Activated T-helper 1 cell treated with anti-CD3 and anti-CD28 coated beads, Interleukin-12 subunit alpha, Interleukin-12 subunit beta, Interleukin-2, Interleukin-4 antibody, amounts not matched to agents 30 ng/mL and 10 ng/mL and 1 ng/mL, durations not matched to agents 14 hours and 24 hours and 36 hours (primary cell): ENCODE results near the gene MDGA2. TPM values are rescaled to one million over a fixed set of nuclear protein-coding genes. Genes with fewer than 3 reads are reported as not detected.
"Not testable (repeated sequence)": the region's sequence is repeated elsewhere in the genome, so short reads cannot be mapped to it uniquely, and the experiment has no call there.

Source experiments
- DNase-seq: peaks from one replicate; pipeline ENCODE4 v3.0.0; 2021; ENCODE audit warnings: low spot score
- H3K27ac Mint-ChIP-seq: one replicate; pipeline ENCODE4 v1.8.0; 2021; ENCODE audit warnings: mild to moderate bottlenecking, mixed read lengths
- H3K27me3 Mint-ChIP-seq: one replicate; pipeline ENCODE4 v1.8.0; 2022; ENCODE audit warnings: mild to moderate bottlenecking, moderate library complexity, mixed read lengths; ENCODE audit not compliant: insufficient read depth
- H3K36me3 Mint-ChIP-seq: one replicate; pipeline ENCODE4 v1.8.0; 2021; ENCODE audit warnings: low read depth, mixed read lengths
- H3K4me1 Mint-ChIP-seq: one replicate; pipeline ENCODE4 v1.8.0; 2021; ENCODE audit warnings: low read depth, mixed read lengths
- H3K4me3 Mint-ChIP-seq: one replicate; pipeline ENCODE4 v1.8.0; 2021; ENCODE audit warnings: mild to moderate bottlenecking, moderate library complexity, mixed read lengths
- H3K9me3 Mint-ChIP-seq: one replicate; pipeline ENCODE4 v1.8.0; 2021; ENCODE audit warnings: mixed read lengths
- intact Hi-C: fragments of 100-400 bp; cut with micrococcal nuclease; formaldehyde crosslinking; loops from one replicate; pipeline ENCODE4 v1.15.1; 2024
- total RNA-seq: library from RNA; stranded (reverse); gene quantifications from 2 replicates; pipeline ENCODE4 v1.2.3, GENCODE V29; 2022

The MDGA2 gene
- total RNA-seq, 1 donor from 2014 or later: not detected

DNA sequence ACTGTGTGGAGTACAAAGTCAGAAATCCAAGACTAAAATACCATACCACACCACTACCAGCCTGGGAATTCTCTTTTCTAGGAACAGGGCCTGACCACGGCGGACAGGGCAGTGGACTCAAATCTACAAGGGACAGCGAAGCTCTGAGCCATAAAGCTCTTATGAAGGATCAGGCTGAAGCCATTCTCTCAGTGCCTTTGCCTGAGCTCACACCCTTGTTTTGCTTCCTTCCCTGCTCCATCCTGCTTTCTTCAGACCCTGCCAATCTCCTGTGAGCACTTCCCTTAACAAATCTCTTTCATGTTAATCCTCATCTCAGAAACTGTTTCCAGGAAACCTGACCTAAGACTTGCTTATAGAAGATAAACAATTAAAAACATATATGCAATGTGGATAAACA is 398.5 kb downstream of the MDGA2 start:
- no peak overlapping the region for H3K27ac Mint-ChIP-seq
- H3K36me3 Mint-ChIP-seq: no peaks in the 10 kb centered on the region
- no peak for DNase-seq
- no peaks in the 10 kb centered on the region for H3K27me3 Mint-ChIP-seq
- H3K4me1 Mint-ChIP-seq: no peaks in the 10 kb centered on the region
- intact Hi-C loops: loop anchor here (5.0 kb wide), 1 partner anchor 695 kb away; no protein-coding TSS in a partner anchor
- no peaks in the 10 kb centered on the region for H3K9me3 Mint-ChIP-seq
- H3K4me3 Mint-ChIP-seq: no peak overlapping the region

- intact Hi-C loops: no loop called here
- H3K9me3 Mint-ChIP-seq: no peaks in the 10 kb centered on the region
- no peak overlapping the region for H3K4me3 Mint-ChIP-seq
- no peaks in the 10 kb centered on the region for H3K36me3 Mint-ChIP-seq
- no peak for DNase-seq
- H3K4me1 Mint-ChIP-seq: no peaks in the 10 kb centered on the region
- no peaks in the 10 kb centered on the region for H3K27me3 Mint-ChIP-seq
- H3K27ac Mint-ChIP-seq: no peak overlapping the region
These were observed 401.5 kb downstream of the MDGA2 start for GRCh38 chr14:47273939-47274338.

GRCh38 chr14:47270715-47271114 is 404.7 kb downstream of the MDGA2 start:
- Mint-ChIP-seq H3K27me3 (no peaks in the 10 kb centered on the region), H3K9me3 (no peaks in the 10 kb centered on the region), H3K36me3 (no peaks in the 10 kb centered on the region), H3K4me1 (no peaks in the 10 kb centered on the region), H3K4me3 (no peak overlapping the region), H3K27ac (no peak overlapping the region)
- intact Hi-C loops: no loop called here
- no peak for DNase-seq

DNA sequence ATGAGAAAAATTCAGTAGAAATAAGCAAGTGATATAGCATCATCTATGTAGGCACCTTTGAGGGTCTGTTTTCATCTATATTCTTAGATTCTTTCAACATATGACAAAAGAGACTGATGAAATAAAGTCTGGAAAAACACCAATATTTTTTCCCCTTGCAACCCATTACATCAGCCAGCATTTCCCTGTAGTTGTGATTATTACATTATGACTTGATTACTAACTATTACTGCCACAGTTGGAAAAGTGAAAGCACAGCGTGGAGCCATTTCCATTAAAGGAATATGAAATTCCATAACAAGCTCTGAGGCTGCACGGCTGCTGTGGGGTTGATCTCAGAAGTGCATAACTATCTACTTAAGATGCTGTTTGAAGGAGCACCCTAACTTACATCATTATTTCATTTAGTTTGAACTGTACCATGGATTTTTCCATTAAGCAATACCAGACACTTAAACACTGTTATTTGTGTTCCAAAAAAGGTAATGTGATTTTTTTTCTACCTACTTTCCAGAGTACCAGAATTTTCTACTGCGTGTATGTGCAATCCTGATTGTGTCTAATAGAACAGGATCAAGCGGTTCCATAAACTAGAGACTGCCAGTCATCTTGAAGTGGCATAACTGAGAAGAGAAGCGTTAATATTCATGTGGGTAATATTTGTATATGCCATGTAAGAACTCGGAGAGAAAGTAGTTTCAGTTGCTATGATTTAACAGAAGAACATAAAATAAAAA is 405.5 kb downstream of the MDGA2 start:
- Mint-ChIP-seq H3K27ac (no peak overlapping the region), H3K9me3 (no peaks in the 10 kb centered on the region), H3K27me3 (no peaks in the 10 kb centered on the region), H3K4me1 (no peaks in the 10 kb centered on the region), H3K36me3 (no peaks in the 10 kb centered on the region), H3K4me3 (no peak overlapping the region)
- DNase-seq: no peak
- intact Hi-C loops: no loop called here

DNA sequence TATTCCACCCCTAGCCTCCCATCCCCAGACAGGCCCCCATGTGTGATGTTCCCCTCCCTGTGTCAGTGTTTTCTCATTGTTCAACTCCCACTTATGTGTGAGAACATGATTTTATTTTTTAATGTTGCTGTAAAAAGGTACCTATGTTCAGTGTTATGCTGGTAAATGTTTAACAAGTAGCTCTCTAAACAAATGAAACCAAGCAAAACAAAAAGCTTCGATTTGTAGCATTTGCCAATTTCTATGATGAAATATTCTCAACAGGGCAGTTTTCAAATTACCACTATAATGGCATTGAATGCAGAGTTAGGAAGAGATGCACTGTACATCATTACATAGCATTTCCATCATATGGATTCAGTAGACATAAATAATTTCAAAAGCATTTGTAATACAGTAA is 410.6 kb downstream of the MDGA2 start:
- Mint-ChIP-seq H3K4me1 (no peaks in the 10 kb centered on the region), H3K4me3 (no peak overlapping the region), H3K9me3 (no peaks in the 10 kb centered on the region), H3K27ac (no peak overlapping the region), H3K36me3 (no peaks in the 10 kb centered on the region), H3K27me3 (no peaks in the 10 kb centered on the region)
- no peak for DNase-seq
- intact Hi-C loops: no loop called here

- intact Hi-C loops: no loop called here
- DNase-seq: no peak
- no peaks in the 10 kb centered on the region for H3K36me3 Mint-ChIP-seq
- H3K4me3 Mint-ChIP-seq: no peak overlapping the region
- no peak overlapping the region for H3K27ac Mint-ChIP-seq
- H3K27me3 Mint-ChIP-seq: no peaks in the 10 kb centered on the region
- H3K4me1 Mint-ChIP-seq: no peaks in the 10 kb centered on the region
- H3K9me3 Mint-ChIP-seq: no peaks in the 10 kb centered on the region
These were observed 412.6 kb downstream of the MDGA2 start for GRCh38 chr14:47262801-47263200.

DNA sequence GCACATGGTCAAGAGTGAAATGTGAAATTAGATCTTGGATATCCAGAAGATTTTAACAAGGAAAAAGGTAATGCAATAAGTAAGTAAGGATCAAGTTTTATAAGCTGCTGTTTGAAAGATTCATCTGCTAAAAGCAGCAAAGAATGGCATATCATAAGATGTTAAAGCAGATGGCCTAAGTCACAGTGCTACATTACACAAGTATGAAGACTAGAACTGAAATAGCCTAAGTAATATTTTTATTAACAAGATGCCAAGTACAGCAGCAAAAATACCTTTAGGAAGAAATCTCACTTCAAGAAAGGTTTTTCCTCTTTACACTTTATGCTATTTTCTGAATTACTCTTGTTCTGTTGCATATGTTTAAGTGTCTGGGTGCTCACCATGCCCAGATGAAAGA is 414.1 kb downstream of the MDGA2 start:
- Mint-ChIP-seq H3K27ac (no peak overlapping the region), H3K9me3 (no peaks in the 10 kb centered on the region), H3K27me3 (no peaks in the 10 kb centered on the region), H3K4me3 (no peak overlapping the region), H3K36me3 (no peaks in the 10 kb centered on the region), H3K4me1 (no peaks in the 10 kb centered on the region)
- DNase-seq: no peak
- intact Hi-C loops: no loop called here

GRCh38 chr14:47259796-47260195 is 415.6 kb downstream of the MDGA2 start:
- H3K4me3 Mint-ChIP-seq: no peak overlapping the region
- H3K4me1 Mint-ChIP-seq: no peaks in the 10 kb centered on the region
- H3K27me3 Mint-ChIP-seq: no peaks in the 10 kb centered on the region
- intact Hi-C loops: no loop called here
- no peak for DNase-seq
- no peaks in the 10 kb centered on the region for H3K9me3 Mint-ChIP-seq
- H3K27ac Mint-ChIP-seq: no peak overlapping the region
- H3K36me3 Mint-ChIP-seq: no peaks in the 10 kb centered on the region

GRCh38 chr14:47257013-47257412 is 418.4 kb downstream of the MDGA2 start:
- H3K36me3 Mint-ChIP-seq: no peaks in the 10 kb centered on the region
- peaks cover 6% of the 10 kb centered on the region for H3K9me3 Mint-ChIP-seq
- no peak overlapping the region for H3K27ac Mint-ChIP-seq
- no peak overlapping the region for H3K4me3 Mint-ChIP-seq
- intact Hi-C loops: no loop called here
- H3K4me1 Mint-ChIP-seq: no peaks in the 10 kb centered on the region
- no peaks in the 10 kb centered on the region for H3K27me3 Mint-ChIP-seq
- DNase-seq: no peak

- Mint-ChIP-seq H3K27me3 (no peaks in the 10 kb centered on the region), H3K36me3 (no peaks in the 10 kb centered on the region), H3K4me1 (no peaks in the 10 kb centered on the region), H3K27ac (no peak overlapping the region), H3K9me3 (peaks cover 6% of the 10 kb centered on the region), H3K4me3 (no peak overlapping the region)
- no peak for DNase-seq
- intact Hi-C loops: no loop called here
These were observed 422.6 kb downstream of the MDGA2 start for GRCh38 chr14:47252802-47253201.

GRCh38 chr14:47246367-47246766 is 429.0 kb downstream of the MDGA2 start:
- no peaks in the 10 kb centered on the region for H3K4me1 Mint-ChIP-seq

DNA sequence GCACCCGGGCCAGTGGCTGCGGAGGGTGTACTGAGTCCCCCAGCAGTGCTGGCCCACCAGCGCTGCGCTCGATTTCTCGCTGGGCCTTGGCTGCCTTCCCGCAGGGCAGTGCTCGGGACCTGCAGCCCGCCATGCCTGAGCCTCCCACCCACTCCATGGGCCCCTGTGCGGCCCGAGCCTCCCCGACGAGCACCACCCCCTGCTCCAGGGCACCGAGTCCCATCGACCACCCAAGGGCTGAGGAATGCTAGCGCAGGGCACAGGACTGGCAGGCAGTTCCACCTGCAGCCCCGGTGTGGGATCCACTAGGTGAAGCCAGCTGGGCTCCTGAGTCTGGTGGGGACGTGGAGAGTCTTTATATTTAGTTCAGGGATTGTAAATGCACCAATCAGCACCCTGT is 432.8 kb downstream of the MDGA2 start:
- H3K27ac Mint-ChIP-seq, intact Hi-C loops: not testable (repeated sequence)

More at GRCh38 chr14:47246367-47246766, 429.0 kb downstream of the MDGA2 start:
- intact Hi-C loops: no loop called here
- DNase-seq: no peak
- no peak overlapping the region for H3K27ac Mint-ChIP-seq
- no peaks in the 10 kb centered on the region for H3K9me3 Mint-ChIP-seq
- H3K27me3 Mint-ChIP-seq: no peaks in the 10 kb centered on the region
- H3K4me3 Mint-ChIP-seq: no peak overlapping the region
- H3K36me3 Mint-ChIP-seq: no peaks in the 10 kb centered on the region

DNA sequence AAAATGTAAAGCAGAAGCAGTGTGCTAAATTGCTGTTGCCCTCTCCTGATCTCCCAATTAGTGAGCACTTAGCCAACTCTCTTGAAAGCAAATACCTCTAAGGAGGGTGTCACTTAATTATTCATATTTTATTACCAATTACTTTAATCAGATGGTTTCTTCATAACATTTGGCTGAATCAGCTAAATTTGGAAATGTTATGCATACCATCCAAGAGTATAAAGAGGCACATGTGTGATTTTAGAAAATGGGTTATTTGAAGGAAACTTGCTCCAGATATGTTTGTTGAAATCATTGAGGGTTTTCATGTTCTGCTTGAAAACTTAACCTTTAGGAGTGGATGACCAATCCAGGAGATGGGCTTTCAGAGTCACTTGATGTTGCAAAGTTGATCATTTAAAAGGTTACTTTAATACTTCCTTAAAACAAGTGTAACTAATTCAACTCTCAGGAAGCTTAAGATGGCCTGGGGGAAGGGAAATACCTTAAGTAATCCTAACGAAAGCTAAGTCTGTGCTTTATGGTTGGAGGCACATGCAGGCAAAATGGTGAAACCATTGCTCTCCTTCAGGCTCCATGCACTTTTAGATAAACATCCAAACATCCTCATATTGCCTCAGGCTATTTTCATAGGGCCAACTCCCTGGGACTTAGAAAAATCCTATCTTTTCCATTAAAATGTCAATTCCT is 434.5 kb downstream of the MDGA2 start:
- Mint-ChIP-seq H3K36me3 (no peaks in the 10 kb centered on the region), H3K4me1 (no peaks in the 10 kb centered on the region), H3K27me3 (no peaks in the 10 kb centered on the region), H3K27ac (no peak overlapping the region), H3K4me3 (no peak overlapping the region), H3K9me3 (no peaks in the 10 kb centered on the region)
- no peak for DNase-seq
- intact Hi-C loops: no loop called here

More for the DNA sequence above, 432.8 kb downstream of the MDGA2 start:
- H3K4me3 Mint-ChIP-seq, H3K9me3 Mint-ChIP-seq, H3K27me3 Mint-ChIP-seq, H3K4me1 Mint-ChIP-seq, DNase-seq, H3K36me3 Mint-ChIP-seq: not testable (repeated sequence)
